Measurements from ENCODE around the gene SCUBE1.

SCUBE1 gene

GRCh38 chr22:43272869-43273318 lies 70.3 kb downstream of the SCUBE1 start:
- DNase-seq (ENCODE audit: low read depth): no peak
- no peak overlapping the region for H3K4me3 ChIP-seq (ENCODE audit: low read depth, low read length)
- no peak for TF ChIP-seq CTCF (IDR thresholded peaks at IDR 0.05; ENCODE audit: low read depth, low read length)
- no peak for TF ChIP-seq MYC (IDR thresholded peaks at IDR 0.05; ENCODE audit: low read depth, low read length)
- TF ChIP-seq, protein P1, sequence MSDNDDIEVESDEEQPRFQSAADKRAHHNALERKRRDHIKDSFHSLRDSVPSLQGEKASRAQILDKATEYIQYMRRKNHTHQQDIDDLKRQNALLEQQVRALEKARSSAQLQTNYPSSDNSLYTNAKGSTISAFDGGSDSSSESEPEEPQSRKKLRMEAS (IDR thresholded peaks at IDR 0.05; ENCODE audit: low read depth, low read length): no peak
- TF ChIP-seq POLR2A (IDR thresholded peaks at IDR 0.05; ENCODE audit: extremely low read depth, insufficient read length): no peak

DNA sequence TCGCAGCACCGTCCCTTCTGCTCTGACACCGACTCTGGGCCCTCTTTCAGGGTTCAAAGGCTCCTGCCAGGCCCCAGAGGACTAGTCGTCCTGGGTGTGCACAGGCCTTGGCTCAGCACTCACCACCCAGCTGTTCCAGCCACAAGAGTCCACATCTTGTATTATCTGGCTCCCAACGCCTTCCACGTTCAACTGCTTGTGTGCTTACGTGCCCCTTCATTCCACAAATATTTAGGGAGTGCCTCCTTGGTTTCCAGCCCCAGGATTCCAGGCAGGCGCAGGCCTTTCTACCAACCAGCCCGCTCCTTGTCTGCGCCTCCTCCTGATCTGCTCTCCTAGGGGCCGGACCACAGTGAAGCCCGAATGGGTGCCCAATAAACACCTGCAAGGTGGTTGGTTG lies 70.9 kb downstream of the SCUBE1 start:
- no peak for DNase-seq (ENCODE audit: low read depth)
- H3K4me3 ChIP-seq (ENCODE audit: low read depth, low read length): no peak overlapping the region
- TF ChIP-seq CTCF (IDR thresholded peaks at IDR 0.05; ENCODE audit: low read depth, low read length) (no peak), MYC (IDR thresholded peaks at IDR 0.05; ENCODE audit: low read depth, low read length) (no peak), POLR2A (IDR thresholded peaks at IDR 0.05; ENCODE audit: extremely low read depth, insufficient read length) (no peak)
- TF ChIP-seq, protein P1 (IDR thresholded peaks at IDR 0.05; ENCODE audit: low read depth, low read length): no peak

DNA sequence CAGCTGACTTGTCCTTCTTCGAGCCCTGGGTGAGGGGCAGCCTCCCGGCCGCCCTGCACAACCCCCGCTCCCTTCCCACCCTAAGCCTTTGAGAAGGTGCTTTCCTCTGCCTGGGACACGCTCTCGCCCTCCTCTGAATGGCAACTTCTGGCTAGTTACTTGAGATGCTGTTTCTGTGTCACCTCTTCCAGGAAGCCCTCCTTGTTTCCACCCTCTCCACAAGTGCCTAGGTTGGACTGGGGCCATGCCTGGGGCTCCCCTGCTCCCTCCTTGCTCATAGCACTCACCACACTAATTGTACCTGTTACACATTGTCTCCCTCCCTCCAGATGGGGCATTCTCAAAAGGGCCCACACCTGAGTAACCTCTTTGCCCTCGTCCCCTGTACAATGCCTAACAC lies 72.2 kb downstream of the SCUBE1 start:
- no peak overlapping the region for H3K4me3 ChIP-seq (ENCODE audit: low read depth, low read length)

DNA sequence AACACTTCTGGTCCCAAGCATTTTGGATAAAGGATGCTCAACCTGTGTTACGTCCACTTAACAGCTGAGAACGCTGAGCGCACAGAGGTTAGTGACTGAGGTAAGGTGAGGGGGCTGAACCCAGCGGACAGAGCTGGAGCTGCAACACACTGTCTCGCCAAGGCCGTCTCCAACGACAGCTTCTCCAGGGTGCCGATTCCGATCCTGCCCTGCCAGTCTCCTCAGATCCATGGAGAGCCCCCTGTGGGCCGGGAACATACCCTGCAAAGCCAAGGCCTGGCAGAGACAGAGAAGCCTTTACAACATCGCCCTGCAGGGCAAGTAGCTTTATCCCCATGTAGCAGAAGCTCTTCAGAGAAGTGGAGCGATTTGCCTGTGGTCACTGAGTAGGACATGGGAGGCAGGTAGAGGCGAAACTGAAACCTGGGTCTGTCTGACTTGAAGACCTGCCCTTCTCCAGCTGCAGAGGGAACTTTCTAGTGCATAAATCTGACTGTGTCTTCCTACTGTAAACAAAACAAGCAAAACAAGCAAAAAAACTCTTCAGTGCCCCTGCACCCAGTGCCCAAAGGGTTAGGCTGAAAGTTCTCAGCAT lies 72.8 kb downstream of the SCUBE1 start:
- H3K4me3 ChIP-seq (ENCODE audit: low read depth, low read length): no peak overlapping the region
- TF ChIP-seq POLR2A (IDR thresholded peaks at IDR 0.05; ENCODE audit: extremely low read depth, insufficient read length) (no peak), MYC (IDR thresholded peaks at IDR 0.05; ENCODE audit: low read depth, low read length) (no peak), CTCF (IDR thresholded peaks at IDR 0.05; ENCODE audit: low read depth, low read length) (peak; percentile 16)
- TF ChIP-seq, protein P1 (IDR thresholded peaks at IDR 0.05; ENCODE audit: low read depth, low read length): no peak
- DNase-seq (ENCODE audit: low read depth): no peak

More for the DNA sequence above, 72.2 kb downstream of the SCUBE1 start:
- no peak for DNase-seq (ENCODE audit: low read depth)
- TF ChIP-seq, protein P1 (IDR thresholded peaks at IDR 0.05; ENCODE audit: low read depth, low read length): no peak
- no peak for TF ChIP-seq MYC (IDR thresholded peaks at IDR 0.05; ENCODE audit: low read depth, low read length)
- no peak for TF ChIP-seq POLR2A (IDR thresholded peaks at IDR 0.05; ENCODE audit: extremely low read depth, insufficient read length)
- no peak for TF ChIP-seq CTCF (IDR thresholded peaks at IDR 0.05; ENCODE audit: low read depth, low read length)

DNA sequence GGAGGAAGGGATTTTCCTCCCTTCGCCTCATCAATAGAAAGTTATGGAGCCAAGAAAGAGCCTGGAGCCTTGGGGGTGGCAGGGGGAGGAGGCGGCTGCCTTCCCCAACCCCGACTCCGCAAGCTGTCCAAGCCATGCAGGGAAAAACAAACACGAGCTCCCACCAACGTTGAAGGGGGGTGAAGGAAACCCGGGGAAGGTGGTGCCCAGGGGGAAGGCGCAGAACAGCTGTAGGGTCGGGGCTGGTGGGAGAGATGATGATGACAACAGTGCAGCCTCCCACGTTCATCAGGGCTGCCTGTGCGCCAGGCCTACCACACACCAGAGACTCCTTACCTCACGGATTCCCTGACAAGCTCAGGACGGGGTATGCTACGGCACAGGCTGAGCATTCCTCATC lies 73.5 kb downstream of the SCUBE1 start:
- DNase-seq (ENCODE audit: low read depth): no peak
- no peak for TF ChIP-seq MYC (IDR thresholded peaks at IDR 0.05; ENCODE audit: low read depth, low read length)
- no peak for TF ChIP-seq POLR2A (IDR thresholded peaks at IDR 0.05; ENCODE audit: extremely low read depth, insufficient read length)
- no peak for TF ChIP-seq CTCF (IDR thresholded peaks at IDR 0.05; ENCODE audit: low read depth, low read length)
- H3K4me3 ChIP-seq (ENCODE audit: low read depth, low read length): no peak overlapping the region

DNA sequence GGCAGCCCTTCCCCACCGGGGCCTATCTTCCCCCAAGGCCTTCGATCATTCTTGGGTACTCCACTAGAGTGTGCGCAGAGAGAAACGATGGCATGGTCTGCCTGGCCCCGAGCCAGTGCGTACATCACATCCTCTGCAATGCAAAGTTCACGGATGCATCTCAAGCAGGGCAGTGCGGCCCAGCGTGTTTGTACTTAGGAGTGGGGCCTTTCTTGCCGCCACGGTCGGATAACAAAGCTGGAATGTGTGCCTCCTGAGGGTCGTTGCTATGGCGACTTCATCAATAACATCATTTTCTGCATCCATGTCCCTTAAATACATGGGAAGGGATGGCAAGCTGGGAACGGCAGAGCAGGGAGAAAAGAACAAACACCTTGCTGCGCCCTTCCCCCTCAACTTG lies 73.9 kb downstream of the SCUBE1 start:
- TF ChIP-seq MYC (IDR thresholded peaks at IDR 0.05; ENCODE audit: low read depth, low read length) (no peak), CTCF (IDR thresholded peaks at IDR 0.05; ENCODE audit: low read depth, low read length) (no peak), POLR2A (IDR thresholded peaks at IDR 0.05; ENCODE audit: extremely low read depth, insufficient read length) (no peak)
- TF ChIP-seq, protein P1 (IDR thresholded peaks at IDR 0.05; ENCODE audit: low read depth, low read length): no peak
- no peak overlapping the region for H3K4me3 ChIP-seq (ENCODE audit: low read depth, low read length)
- no peak for DNase-seq (ENCODE audit: low read depth)
